ENCODE results near the gene ZC3H7A. TPM values are rescaled to one million over a fixed set of nuclear protein-coding genes. Genes with fewer than 3 reads are reported as not detected.

ZC3H7A gene
- total and polyA plus RNA-seq, 2 of the 4 experiments (the other 2 are of a cell fraction), result 22.2 to 53.9 TPM

DNA sequence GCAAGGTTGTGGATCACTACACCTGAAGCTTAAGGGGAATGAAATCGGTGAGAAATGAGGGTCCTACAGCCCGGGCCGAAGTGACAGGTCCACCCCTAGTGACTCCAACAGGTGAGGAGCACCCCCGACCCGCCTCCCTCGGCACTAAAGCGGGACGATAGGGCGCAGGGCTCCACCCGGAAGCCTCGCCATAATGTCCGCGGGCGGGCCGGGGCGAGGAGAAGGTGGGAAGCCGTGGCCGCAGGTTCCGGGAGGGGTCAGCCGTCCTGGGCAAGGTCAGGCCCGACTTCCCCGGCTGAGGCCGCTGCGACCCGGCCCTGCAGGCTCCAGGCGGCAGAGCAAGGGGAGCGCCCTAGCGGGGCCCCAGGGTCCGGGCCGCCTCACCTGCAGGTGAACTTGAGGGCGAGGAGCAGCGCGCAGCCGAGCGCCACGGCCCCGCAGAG is 54.9 kb downstream of the ZC3H7A start:
- peaks cover 10 to 49% of the 10 kb centered on the region in 2 experiments; a peak in 3 of 4 replicates for H3K79me1 ChIP-seq (ENCODE audit: low read depth in 1 of 2, low read length in 2 of 2)
- no peaks in the 10 kb centered on the region for H3K27me3 ChIP-seq (ENCODE audit: control insufficient read depth, insufficient read depth, low read length)
- POLR2A ChIA-PET (ENCODE audit: unreplicated experiment), result no interaction called here
- 1% methylated on average over 8 of the region's 37 CpGs; no CpG with 5 or more reads in 1 of the 2 experiments for WGBS, 2 experiments (ENCODE audit: extremely low coverage in 2 of 2, insufficient read length in 1 of 2)
- H3K23ac ChIP-seq (ENCODE audit: low read depth, low read length), result peak overlapping the region; percentile 69
- DNase-seq (no peak), ATAC-seq (ENCODE audit: low read depth) (no peak; the same call in none of the 2 replicates)
- H2BK120ac ChIP-seq (ENCODE audit: low read depth, low read length), result no peak overlapping the region; the same call in 1 of the 2 replicates
- CTCF ChIA-PET, result interaction anchor here (1.1 kb wide), 1 partner anchor 35 kb away, joined by 3 read pairs; no protein-coding TSS in a partner anchor
- peak overlapping the region; percentile 64 for H3K27ac ChIP-seq (ENCODE audit: insufficient read depth, low read length)
- peak overlapping the region; percentile 85 for H3K56ac ChIP-seq (ENCODE audit: extremely low read depth, insufficient read depth, low read length)
- BruUV-seq (replicated peaks), result no TSS peak
- H3K36me3 ChIP-seq (ENCODE audit: control insufficient read depth, insufficient read depth, low read length), result no peaks in the 10 kb centered on the region
- H2AK5ac ChIP-seq (ENCODE audit: low read depth, low read length), result peak overlapping the region; percentile 78
- peaks cover 33% of the 10 kb centered on the region; the same call in 1 of the 2 replicates for H4K20me1 ChIP-seq (ENCODE audit: insufficient read depth, low read length)
- H3K18ac ChIP-seq (ENCODE audit: low read depth, low read length), result no peak overlapping the region; the same call in 1 of the 2 replicates
- dilution Hi-C loops (cut with HindIII; ENCODE audit: low sequenced_read_pairs, unreplicated experiment), result no loop called here
- peak overlapping the region; percentile 66 for H2BK5ac ChIP-seq (ENCODE audit: low read depth, low read length, poor library complexity, severe bottlenecking)
- H3K4me1 ChIP-seq (ENCODE audit: control insufficient read depth, insufficient read depth, low read length), result peaks cover 9% of the 10 kb centered on the region
- peak overlapping the region; percentile 43 for H4K91ac ChIP-seq (ENCODE audit: insufficient read depth, low read depth, low read length)
- TF ChIP-seq, protein P1, sequence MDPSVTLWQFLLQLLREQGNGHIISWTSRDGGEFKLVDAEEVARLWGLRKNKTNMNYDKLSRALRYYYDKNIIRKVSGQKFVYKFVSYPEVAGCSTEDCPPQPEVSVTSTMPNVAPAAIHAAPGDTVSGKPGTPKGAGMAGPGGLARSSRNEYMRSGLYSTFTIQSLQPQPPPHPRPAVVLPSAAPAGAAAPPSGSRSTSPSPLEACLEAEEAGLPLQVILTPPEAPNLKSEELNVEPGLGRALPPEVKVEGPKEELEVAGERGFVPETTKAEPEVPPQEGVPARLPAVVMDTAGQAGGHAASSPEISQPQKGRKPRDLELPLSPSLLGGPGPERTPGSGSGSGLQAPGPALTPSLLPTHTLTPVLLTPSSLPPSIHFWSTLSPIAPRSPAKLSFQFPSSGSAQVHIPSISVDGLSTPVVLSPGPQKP (IDR thresholded peaks at IDR 0.05; ENCODE audit: borderline replicate concordance, low read depth, low read length), result no peak
- TF ChIP-seq RAD21 (IDR thresholded peaks at IDR 0.05; ENCODE audit: low read length) (no peak), MXI1 (IDR thresholded peaks at IDR 0.05; ENCODE audit: borderline replicate concordance, low read depth, low read length) (no peak), CHD1 (IDR thresholded peaks at IDR 0.05; ENCODE audit: low read depth, low read length) (no peak), FOS (IDR thresholded peaks at IDR 0.05; ENCODE audit: low read depth, low read length) (no peak), RFX5 (IDR thresholded peaks at IDR 0.05; ENCODE audit: low read depth, low read length) (no peak), CEBPB (IDR thresholded peaks at IDR 0.05; ENCODE audit: low read depth, low read length) (no peak), NFE2L2 (IDR thresholded peaks at IDR 0.05; ENCODE audit: low read depth, low read length) (no peak), RCOR1 (IDR thresholded peaks at IDR 0.05; ENCODE audit: insufficient replicate concordance, low read length) (no peak)
- TF ChIP-seq, protein P2, sequence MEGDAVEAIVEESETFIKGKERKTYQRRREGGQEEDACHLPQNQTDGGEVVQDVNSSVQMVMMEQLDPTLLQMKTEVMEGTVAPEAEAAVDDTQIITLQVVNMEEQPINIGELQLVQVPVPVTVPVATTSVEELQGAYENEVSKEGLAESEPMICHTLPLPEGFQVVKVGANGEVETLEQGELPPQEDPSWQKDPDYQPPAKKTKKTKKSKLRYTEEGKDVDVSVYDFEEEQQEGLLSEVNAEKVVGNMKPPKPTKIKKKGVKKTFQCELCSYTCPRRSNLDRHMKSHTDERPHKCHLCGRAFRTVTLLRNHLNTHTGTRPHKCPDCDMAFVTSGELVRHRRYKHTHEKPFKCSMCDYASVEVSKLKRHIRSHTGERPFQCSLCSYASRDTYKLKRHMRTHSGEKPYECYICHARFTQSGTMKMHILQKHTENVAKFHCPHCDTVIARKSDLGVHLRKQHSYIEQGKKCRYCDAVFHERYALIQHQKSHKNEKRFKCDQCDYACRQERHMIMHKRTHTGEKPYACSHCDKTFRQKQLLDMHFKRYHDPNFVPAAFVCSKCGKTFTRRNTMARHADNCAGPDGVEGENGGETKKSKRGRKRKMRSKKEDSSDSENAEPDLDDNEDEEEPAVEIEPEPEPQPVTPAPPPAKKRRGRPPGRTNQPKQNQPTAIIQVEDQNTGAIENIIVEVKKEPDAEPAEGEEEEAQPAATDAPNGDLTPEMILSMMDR (conservative IDR thresholded peaks at IDR 0.05; ENCODE audit: low read depth, low read length), result no peak
- H3K14ac ChIP-seq (replicated peaks; ENCODE audit: low read depth, low read length), result peak overlapping the region; percentile 77
- H2BK20ac ChIP-seq (ENCODE audit: low read depth, low read length), result no peak overlapping the region
- H2AK9ac ChIP-seq (replicated peaks; ENCODE audit: low read depth, low read length, poor library complexity), result peak overlapping the region; percentile 98
- H3K4ac ChIP-seq (ENCODE audit: low read depth, low read length), result peak overlapping the region; percentile 77
- peak overlapping the region; percentile 68 to 80; a peak in 2 of 4 replicates for H4K8ac ChIP-seq (ENCODE audit: low read depth in 2 of 2, low read length in 2 of 2)
- H3K9ac ChIP-seq (ENCODE audit: low read depth, low read length), result peak overlapping the region; percentile 91
- peak overlapping the region; percentile 95 for H2AFZ ChIP-seq (replicated peaks; ENCODE audit: low read length, poor library complexity)
- H3K4me3 ChIP-seq (ENCODE audit: insufficient read depth, low read depth, low read length), result peak overlapping the region; percentile 75
- H3K4me2 ChIP-seq (ENCODE audit: low read depth, low read length), result peak overlapping the region; percentile 92
- in situ Hi-C loops (cut with MboI; ENCODE audit: low sequenced_read_pairs), result no loop called here
- no peaks in the 10 kb centered on the region for H3K9me3 ChIP-seq (ENCODE audit: control insufficient read depth, insufficient read depth, low read length)
- peaks cover 8% of the 10 kb centered on the region for H3K9me1 ChIP-seq (ENCODE audit: insufficient read depth, low read length)
- H4K5ac ChIP-seq (ENCODE audit: low read depth, low read length), result peak overlapping the region; percentile 12; the same call in 1 of the 2 replicates
- no peak overlapping the region for H2BK15ac ChIP-seq (ENCODE audit: low read depth, low read length)
- intact Hi-C loops (cut with micrococcal nuclease), result no loop called here

All from IMR-90 (cell line).